Natural killer cell (primary cell): Measurements from ENCODE around the gene FHOD1. TPM values are rescaled to one million over a fixed set of nuclear protein-coding genes. Genes with fewer than 3 reads are reported as not detected.

Experiments
- ATAC-seq, 3 donors: fragments of 150-1000 bp in 2 of 3; fragments of 200-7000 bp in 1 of 3; cut with Tn5 transposase; 1 replicate in 1 of 3; 2 replicates in 2 of 3; pipeline ENCODE4 v1.10.0; 2021; ENCODE audit warnings: mild to moderate bottlenecking in 2 of 3, moderate library complexity in 2 of 3
- DNase-seq, 2 donors: peaks; one replicate each; pipeline versions ENCODE4 v3.0.0 to v3.0.0-alpha.2; 2013 to 2021; ENCODE audit warnings: mixed read lengths in 1 of 2
- H3K27ac ChIP-seq: one replicate; pipeline ENCODE4 v1.5.1; 2013; ENCODE audit warnings: mild to moderate bottlenecking, low read length
- H3K27me3 ChIP-seq: one replicate; pipeline ENCODE4 v1.6.1; 2013; ENCODE audit warnings: low read length; ENCODE audit not compliant: control insufficient read depth, insufficient read depth
- H3K36me3 ChIP-seq: one replicate; pipeline ENCODE4 v1.6.1; 2013; ENCODE audit warnings: low read length; ENCODE audit not compliant: control insufficient read depth, insufficient read depth
- H3K4me1 ChIP-seq: one replicate; pipeline ENCODE4 v1.6.1; 2013; ENCODE audit warnings: low read length; ENCODE audit not compliant: control insufficient read depth, insufficient read depth
- H3K4me3 ChIP-seq: one replicate; pipeline ENCODE4 v1.5.1; 2013; ENCODE audit warnings: low read length
- H3K9me3 ChIP-seq: one replicate; pipeline ENCODE4 v1.6.1; 2013; ENCODE audit warnings: low read length; ENCODE audit not compliant: control insufficient read depth, insufficient read depth
- H3K27ac Mint-ChIP-seq, 2 donors: one replicate each; pipeline ENCODE4 v1.8.0; 2022; ENCODE audit warnings: mild to moderate bottlenecking in 2 of 2, mixed read lengths in 2 of 2, moderate library complexity in 1 of 2
- H3K27me3 Mint-ChIP-seq, 2 donors: one replicate each; pipeline ENCODE4 v1.8.0; 2022; ENCODE audit warnings: low read depth in 2 of 2, mixed read lengths in 2 of 2
- H3K36me3 Mint-ChIP-seq: one replicate; pipeline ENCODE4 v1.8.0; 2022; ENCODE audit warnings: mixed read lengths
- H3K4me1 Mint-ChIP-seq, 2 donors: one replicate each; pipeline ENCODE4 v1.8.0; 2022; ENCODE audit warnings: mixed read lengths in 2 of 2
- H3K4me3 Mint-ChIP-seq: one replicate; pipeline ENCODE4 v1.8.0; 2022; ENCODE audit warnings: mild to moderate bottlenecking, moderate library complexity, mixed read lengths
- H3K9me3 Mint-ChIP-seq, 2 donors: one replicate each; pipeline ENCODE4 v1.8.0; 2022; ENCODE audit warnings: mixed read lengths in 2 of 2
- CTCF ChIP-seq: fragments of 200-600 bp; IDR thresholded peaks from one replicate; pipeline ENCODE4 v1.8.0; 2022; ENCODE audit warnings: antibody characterized with exemption
- WGBS: methylation state at CpG from one replicate; pipeline ENCODE4 v1.1.7; 2013; ENCODE audit warnings: missing lambda C conversion rate; ENCODE audit not compliant: insufficient coverage; 5-methylcytosine and 5-hydroxymethylcytosine counted together
- intact Hi-C: fragments of 100-400 bp; cut with micrococcal nuclease; formaldehyde crosslinking; loops from one replicate; pipeline ENCODE4 v1.14.2; 2022
- total RNA-seq, 4 donors: library from RNA; stranded (reverse); fragments of 120-200 nt in 1 of 4; gene quantifications; one replicate each; pipeline versions ENCODE4 v1.2.3 to v1.2.4, GENCODE V29; 2013 to 2022

FHOD1 gene
- total RNA-seq, 3 donors from 2014 or later (not counting 1 experiment from before 2014, with no cell fraction given): 79.3 to 96.8 (median 89.2) TPM

DNA sequence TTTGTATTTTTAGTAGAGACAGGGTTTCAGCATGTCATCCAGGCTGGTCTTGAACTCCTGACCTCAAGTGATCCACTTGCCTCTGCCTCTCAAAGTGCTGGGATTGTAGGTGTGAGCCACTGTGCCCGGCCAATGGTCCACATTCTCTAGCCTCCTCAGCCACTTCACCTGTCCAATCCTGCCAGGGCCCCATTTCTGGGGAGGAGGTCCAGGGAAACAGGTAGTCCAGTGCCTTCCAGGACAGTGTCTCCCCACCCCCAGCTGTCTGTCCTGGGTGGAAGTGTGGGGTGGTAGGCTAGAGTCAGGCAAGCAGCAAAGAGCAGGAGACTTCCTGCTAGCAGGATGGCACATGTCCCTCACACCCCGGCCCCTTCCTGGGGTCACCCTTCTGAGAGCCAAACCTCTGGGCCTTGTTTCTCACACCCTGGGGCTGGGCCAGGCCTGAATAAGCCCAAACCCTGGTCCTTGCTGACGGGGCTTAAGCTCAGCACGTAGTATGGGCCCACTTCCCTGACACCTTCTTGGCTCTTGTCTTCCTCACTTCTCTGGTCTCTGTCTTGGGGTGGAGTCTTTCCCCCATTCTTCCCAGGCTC, 5.0 kb downstream of the FHOD1 start:
- Mint-ChIP-seq H3K4me1 (peaks cover 27 to 57% of the 10 kb centered on the region in 2 donors), H3K36me3 (no peaks in the 10 kb centered on the region), H3K27ac (peak overlapping the region; percentile 94 to 98), H3K4me3 (no peak overlapping the region), H3K27me3 (no peaks in the 10 kb centered on the region), H3K9me3 (no peaks in the 10 kb centered on the region)
- DNase-seq: no peak
- Histone ChIP-seq H3K27ac (no peak overlapping the region), H3K9me3 (no peaks in the 10 kb centered on the region), H3K4me1 (peaks cover 37% of the 10 kb centered on the region), H3K27me3 (no peaks in the 10 kb centered on the region), H3K4me3 (no peak overlapping the region), H3K36me3 (peaks cover 23% of the 10 kb centered on the region)
- 79% methylated on average over 4 of the region's 4 CpGs for WGBS
- no peak for TF ChIP-seq CTCF
- intact Hi-C loops: no loop called here
- ATAC-seq: no peak

GRCh38 chr16:67241008-67241900, 6.0 kb downstream of the FHOD1 start:
- H3K27ac Mint-ChIP-seq: peak overlapping the region; percentile 60 to 94
- 88% methylated on average over 8 of the region's 10 CpGs for whole genome bisulfite sequencing
- no peak for ATAC-seq
- Histone ChIP-seq H3K4me3 (no peak overlapping the region), H3K36me3 (peaks cover 30% of the 10 kb centered on the region), H3K4me1 (peaks cover 35% of the 10 kb centered on the region), H3K9me3 (no peaks in the 10 kb centered on the region), H3K27me3 (no peaks in the 10 kb centered on the region), H3K27ac (no peak overlapping the region)
- no peaks in the 10 kb centered on the region for H3K36me3 Mint-ChIP-seq
- DNase-seq: no peak
- no peak for TF ChIP-seq CTCF
- intact Hi-C loops: no loop called here
- peaks cover 27 to 51% of the 10 kb centered on the region in 2 donors for H3K4me1 Mint-ChIP-seq
- H3K4me3 Mint-ChIP-seq: no peak overlapping the region
- no peaks in the 10 kb centered on the region for H3K27me3 Mint-ChIP-seq
- H3K9me3 Mint-ChIP-seq: no peaks in the 10 kb centered on the region

DNA sequence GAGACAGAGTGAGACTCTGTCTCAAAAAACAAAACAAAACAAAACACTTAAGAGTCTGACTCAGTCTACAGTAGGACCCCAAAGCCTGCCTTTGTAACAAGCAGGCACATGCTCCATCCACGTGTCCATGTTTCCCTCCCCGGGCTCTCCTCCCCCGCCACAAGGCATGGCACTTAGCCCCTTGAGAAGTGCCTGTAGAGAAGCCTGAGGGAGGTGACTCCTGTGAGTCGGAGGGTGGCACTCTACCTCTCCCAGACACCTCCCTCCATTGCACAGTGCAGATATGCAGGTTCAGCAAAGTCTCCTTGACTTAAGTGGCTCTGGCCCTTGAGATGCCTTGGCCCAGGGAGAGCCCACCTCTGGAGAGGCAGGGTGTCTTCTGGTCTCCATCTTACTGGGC, 6.8 kb downstream of the FHOD1 start:
- Histone ChIP-seq H3K4me1 (peaks cover 28% of the 10 kb centered on the region), H3K9me3 (no peaks in the 10 kb centered on the region), H3K27ac (no peak overlapping the region), H3K27me3 (no peaks in the 10 kb centered on the region), H3K4me3 (no peak overlapping the region), H3K36me3 (peaks cover 34% of the 10 kb centered on the region)
- no peak for ATAC-seq
- no peaks in the 10 kb centered on the region for H3K36me3 Mint-ChIP-seq
- intact Hi-C loops: no loop called here
- no peaks in the 10 kb centered on the region for H3K9me3 Mint-ChIP-seq
- peaks cover 27 to 55% of the 10 kb centered on the region in 2 donors for H3K4me1 Mint-ChIP-seq
- no peak for TF ChIP-seq CTCF
- H3K27me3 Mint-ChIP-seq: no peaks in the 10 kb centered on the region
- WGBS: 96% methylated on average over 4 of the region's 4 CpGs
- H3K4me3 Mint-ChIP-seq: no peak overlapping the region
- H3K27ac Mint-ChIP-seq: peak overlapping the region in 1 of 2 donors; percentile 50
- no peak for DNase-seq
